GM18499 (cell line): ENCODE measurements around the gene COLQ.
"Not testable (repeated sequence)": the region's sequence is repeated elsewhere in the genome, so short reads cannot be mapped to it uniquely, and the experiment has no call there.

Source experiments
- ATAC-seq: cut with Tn5 transposase; IDR thresholded peaks from one replicate; pipeline ENCODE4 v1.9.1; 2021; ENCODE audit warnings: moderate number of reproducible peaks; ENCODE audit not compliant: insufficient read depth, unreplicated experiment

Gene COLQ

GRCh38 chr3:15431256-15431837, 90.2 kb downstream of the COLQ start:
- no peak for ATAC-seq

GRCh38 chr3:15430624-15431023, 90.9 kb downstream of the COLQ start:
- no peak for ATAC-seq

GRCh38 chr3:15429080-15429479, 92.4 kb downstream of the COLQ start:
- no peak for ATAC-seq

DNA sequence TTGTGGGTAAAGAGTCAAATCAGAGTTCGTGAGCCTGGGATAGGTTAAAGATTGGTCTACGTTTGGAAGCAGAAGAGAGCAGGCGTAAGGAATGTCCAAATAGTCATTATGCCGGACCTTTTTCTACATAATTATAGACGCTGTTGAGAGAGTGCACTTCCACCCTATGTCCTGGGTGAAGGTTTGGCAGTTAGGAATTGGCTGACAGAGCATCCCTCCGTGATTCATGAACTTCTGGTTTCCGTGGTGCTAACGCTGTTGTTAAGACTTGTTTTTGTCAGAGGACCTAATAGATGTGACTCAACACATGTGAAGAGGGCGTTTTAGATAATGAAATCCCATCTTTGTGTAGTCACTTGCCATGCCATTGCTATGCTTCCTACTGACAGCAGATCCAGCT, 93.0 kb downstream of the COLQ start:
- ATAC-seq: no peak

DNA sequence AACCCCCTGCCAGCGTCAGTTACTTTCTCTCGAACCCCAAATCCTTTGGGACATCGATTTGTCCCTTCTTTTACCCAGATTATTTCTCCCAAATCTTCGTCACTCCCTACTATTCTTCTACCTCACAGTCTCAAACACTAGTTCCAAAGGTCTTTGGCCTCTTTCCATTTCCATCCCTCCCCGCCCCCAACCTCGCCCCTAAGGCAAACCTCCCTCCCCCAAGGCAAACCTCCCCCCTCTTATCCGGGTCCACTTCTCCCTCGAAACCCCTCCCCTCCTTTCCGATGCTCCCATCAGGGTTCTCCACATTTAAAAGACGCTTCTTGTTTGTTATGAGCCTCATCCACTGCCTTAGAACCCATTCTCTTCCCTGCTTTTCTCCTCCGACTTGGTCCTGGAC, 93.5 kb downstream of the COLQ start:
- ATAC-seq: no peak

- no peak for ATAC-seq
These were observed 94.2 kb downstream of the COLQ start, which contains the start of the genes EAF1 and METTL6 for GRCh38 chr3:15427182-15427880. Gene EAF1, plus strand, starts transcription at chr3:15427598. Its CDS starts 182 bp downstream, at chr3:15427780. Gene METTL6, minus strand, starts transcription at chr3:15427544. Its CDS starts 1,033 bp downstream, at chr3:15426511.

- ATAC-seq: no peak
These were observed 94.9 kb downstream of the COLQ start for GRCh38 chr3:15426579-15427118.

- no peak for ATAC-seq
These were observed 100.6 kb downstream of the COLQ start for GRCh38 chr3:15420871-15421270.

- ATAC-seq: not testable (repeated sequence)
These were observed 110.5 kb downstream of the COLQ start for GRCh38 chr3:15410966-15411365.

GRCh38 chr3:15409774-15410173, 111.7 kb downstream of the COLQ start:
- ATAC-seq: no peak

DNA sequence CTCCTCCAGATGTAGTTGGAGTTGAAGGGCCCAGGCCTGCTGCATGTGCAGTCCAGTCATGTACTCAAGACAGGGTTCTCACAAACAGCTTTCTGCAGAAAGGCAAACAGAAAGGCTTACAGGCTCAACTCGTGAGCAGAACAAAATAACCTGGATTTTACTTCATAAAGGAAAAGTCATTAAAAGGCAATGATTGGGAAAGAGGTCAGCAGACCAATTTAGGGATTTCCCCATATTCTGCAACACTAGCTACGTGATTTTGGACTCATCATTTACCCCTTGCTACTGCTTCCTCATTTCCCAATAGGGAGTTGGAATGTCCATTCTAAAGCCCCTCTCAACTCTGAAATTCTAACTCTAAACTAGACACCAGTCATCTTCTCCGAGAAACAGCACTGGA, 112.3 kb downstream of the COLQ start:
- no peak for ATAC-seq

DNA sequence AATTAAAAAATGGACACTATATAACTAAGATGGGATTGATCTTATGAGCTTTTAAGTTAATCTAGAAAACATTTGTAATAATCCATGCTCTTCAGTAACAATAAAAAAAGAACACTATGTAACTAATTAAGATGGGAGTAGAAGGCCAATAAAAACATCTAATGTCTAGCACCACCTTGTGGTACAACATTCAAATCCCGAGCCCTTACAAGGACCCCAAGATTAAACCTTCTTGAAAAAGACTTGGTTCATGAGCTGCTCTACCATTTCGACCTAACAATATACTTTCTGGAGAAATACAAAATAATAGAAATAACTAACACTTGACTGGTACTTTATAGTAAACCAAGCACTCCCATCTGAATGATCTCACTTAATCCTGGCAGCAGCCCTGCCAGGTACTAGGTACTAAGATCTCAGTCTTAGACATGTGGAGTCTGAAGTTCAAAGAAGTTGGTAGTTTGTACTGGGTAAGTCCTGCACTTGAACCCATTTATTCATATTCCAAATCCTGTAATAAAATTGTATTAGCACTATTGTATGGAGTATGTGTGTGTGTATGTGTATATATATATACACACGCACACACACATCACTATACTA, 116.0 kb downstream of the COLQ start:
- no peak for ATAC-seq

DNA sequence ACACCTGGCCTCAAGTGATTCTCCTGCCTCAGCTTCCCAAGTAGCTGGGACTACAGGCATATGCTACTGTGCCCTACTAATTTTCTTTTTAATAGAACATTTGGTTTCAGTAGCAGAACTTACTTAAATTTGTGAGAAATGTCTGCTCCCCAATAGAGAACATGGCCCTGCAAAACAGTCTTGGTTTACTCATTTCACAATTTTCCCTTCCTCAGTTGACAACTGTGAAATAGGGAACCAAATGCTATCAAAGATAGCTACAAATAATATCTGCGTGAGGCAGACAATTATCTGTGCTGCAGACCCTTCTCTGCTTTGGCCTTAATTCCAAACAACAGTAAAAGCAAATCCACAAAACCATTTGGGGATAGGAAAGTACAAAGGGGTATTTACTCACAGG, 116.7 kb downstream of the COLQ start:
- peak; percentile 52 for ATAC-seq

DNA sequence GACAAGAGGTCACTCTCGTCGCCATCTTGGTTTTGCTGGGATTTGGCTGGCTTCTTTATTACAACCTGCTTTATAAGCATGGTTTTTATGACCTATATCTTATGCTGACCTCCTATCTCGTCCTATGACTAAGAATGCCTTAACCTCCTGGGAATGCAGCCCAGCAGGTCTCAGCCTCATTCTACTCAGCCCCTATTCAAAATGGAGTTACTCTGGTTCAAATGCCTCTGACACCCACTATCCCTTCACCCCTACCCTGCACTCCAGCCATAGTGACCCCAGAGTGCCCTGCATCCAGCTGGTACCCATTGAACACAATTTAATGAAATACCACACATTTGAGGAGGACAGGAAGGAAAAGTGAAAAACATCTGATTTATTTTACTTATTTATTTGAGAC, 117.5 kb downstream of the COLQ start:
- no peak for ATAC-seq

- ATAC-seq: no peak
These were observed 118.0 kb downstream of the COLQ start for GRCh38 chr3:15403495-15403894.

- no peak for ATAC-seq
These were observed 119.6 kb downstream of the COLQ start for GRCh38 chr3:15401936-15402335.
